Liver (tissue), 3 donors: ENCODE measurements around the gene NAGLU.

ENCODE experiments used
- HNF4A ChIP-seq, 2 donors: conservative IDR thresholded peaks; 2 replicates each; pipeline ENCODE4 v1.6.1; 2016; ENCODE audit warnings: antibody characterized with exemption in 2 of 2, mild to moderate bottlenecking in 2 of 2
- TF ChIP-seq, protein P1 (sequence below): IDR thresholded peaks from 2 replicates; pipeline ENCODE4 v1.6.1; 2016; ENCODE audit warnings: antibody characterized with exemption, mild to moderate bottlenecking
- TF ChIP-seq, protein P2 (sequence below): fragments of 150-350 bp; IDR thresholded peaks from 2 replicates; pipeline ENCODE4 v1.5.1; 2017; ENCODE audit warnings: improper control_type of control experiment, low read depth, low read length; ENCODE audit not compliant: missing input control
- donor health status: healthy.
- donor health status: healthy.

DNA sequence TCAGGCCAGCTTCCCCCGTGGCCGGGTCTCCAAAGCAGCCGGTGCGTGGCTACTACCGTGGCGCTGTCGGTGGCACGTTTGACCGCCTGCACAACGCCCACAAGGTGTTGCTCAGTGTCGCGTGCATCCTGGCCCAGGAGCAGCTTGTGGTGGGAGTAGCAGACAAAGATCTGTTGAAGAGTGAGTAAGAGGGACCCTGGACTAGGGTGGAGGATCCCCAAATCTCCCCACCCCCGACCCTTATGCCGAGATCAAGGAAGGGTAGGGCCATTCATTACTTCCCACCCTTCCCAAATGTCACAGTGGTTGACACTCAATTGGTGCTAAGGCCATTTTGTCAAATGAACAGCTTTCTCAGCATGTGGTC is 27.1 kb downstream of the NAGLU start:
- TF ChIP-seq, protein P1, sequence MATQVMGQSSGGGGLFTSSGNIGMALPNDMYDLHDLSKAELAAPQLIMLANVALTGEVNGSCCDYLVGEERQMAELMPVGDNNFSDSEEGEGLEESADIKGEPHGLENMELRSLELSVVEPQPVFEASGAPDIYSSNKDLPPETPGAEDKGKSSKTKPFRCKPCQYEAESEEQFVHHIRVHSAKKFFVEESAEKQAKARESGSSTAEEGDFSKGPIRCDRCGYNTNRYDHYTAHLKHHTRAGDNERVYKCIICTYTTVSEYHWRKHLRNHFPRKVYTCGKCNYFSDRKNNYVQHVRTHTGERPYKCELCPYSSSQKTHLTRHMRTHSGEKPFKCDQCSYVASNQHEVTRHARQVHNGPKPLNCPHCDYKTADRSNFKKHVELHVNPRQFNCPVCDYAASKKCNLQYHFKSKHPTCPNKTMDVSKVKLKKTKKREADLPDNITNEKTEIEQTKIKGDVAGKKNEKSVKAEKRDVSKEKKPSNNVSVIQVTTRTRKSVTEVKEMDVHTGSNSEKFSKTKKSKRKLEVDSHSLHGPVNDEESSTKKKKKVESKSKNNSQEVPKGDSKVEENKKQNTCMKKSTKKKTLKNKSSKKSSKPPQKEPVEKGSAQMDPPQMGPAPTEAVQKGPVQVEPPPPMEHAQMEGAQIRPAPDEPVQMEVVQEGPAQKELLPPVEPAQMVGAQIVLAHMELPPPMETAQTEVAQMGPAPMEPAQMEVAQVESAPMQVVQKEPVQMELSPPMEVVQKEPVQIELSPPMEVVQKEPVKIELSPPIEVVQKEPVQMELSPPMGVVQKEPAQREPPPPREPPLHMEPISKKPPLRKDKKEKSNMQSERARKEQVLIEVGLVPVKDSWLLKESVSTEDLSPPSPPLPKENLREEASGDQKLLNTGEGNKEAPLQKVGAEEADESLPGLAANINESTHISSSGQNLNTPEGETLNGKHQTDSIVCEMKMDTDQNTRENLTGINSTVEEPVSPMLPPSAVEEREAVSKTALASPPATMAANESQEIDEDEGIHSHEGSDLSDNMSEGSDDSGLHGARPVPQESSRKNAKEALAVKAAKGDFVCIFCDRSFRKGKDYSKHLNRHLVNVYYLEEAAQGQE, result no peak
- TF ChIP-seq, protein P2, sequence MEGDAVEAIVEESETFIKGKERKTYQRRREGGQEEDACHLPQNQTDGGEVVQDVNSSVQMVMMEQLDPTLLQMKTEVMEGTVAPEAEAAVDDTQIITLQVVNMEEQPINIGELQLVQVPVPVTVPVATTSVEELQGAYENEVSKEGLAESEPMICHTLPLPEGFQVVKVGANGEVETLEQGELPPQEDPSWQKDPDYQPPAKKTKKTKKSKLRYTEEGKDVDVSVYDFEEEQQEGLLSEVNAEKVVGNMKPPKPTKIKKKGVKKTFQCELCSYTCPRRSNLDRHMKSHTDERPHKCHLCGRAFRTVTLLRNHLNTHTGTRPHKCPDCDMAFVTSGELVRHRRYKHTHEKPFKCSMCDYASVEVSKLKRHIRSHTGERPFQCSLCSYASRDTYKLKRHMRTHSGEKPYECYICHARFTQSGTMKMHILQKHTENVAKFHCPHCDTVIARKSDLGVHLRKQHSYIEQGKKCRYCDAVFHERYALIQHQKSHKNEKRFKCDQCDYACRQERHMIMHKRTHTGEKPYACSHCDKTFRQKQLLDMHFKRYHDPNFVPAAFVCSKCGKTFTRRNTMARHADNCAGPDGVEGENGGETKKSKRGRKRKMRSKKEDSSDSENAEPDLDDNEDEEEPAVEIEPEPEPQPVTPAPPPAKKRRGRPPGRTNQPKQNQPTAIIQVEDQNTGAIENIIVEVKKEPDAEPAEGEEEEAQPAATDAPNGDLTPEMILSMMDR, result no peak
- TF ChIP-seq HNF4A (conservative IDR thresholded peaks at IDR 0.05), result no peak
